Adrenal gland (tissue), 5 donors: ENCODE results near the gene MTF1.

Experiments
- CTCF ChIP-seq, 6 experiments: fragments of 450-650 bp in 4 of 6; fragments of 200-600 bp in 2 of 6; sonication (generic) in 1 of 6; IDR thresholded peaks; 1 replicate in 5 of 6; 2 replicates in 1 of 6; pipeline versions ENCODE4 v1.5.1 to v1.8.0; 2016 to 2021; ENCODE audit warnings: antibody characterized with exemption in 6 of 6, mild to moderate bottlenecking in 2 of 6, moderate library complexity in 1 of 6
- POLR2A ChIP-seq, 2 donors: fragments of 450-650 bp; IDR thresholded peaks; one replicate each; pipeline ENCODE4 v1.6.1; 2017; ENCODE audit warnings: antibody characterized with exemption in 2 of 2, mild to moderate bottlenecking in 2 of 2, moderate library complexity in 1 of 2
- donor health status: DM: no; HTN: no; CAD: no.

GRCh38 chr1:37861151-37861550 lies 1.8 kb upstream of the MTF1 start:
- TF ChIP-seq CTCF (IDR thresholded peaks at IDR 0.05), result no peak
- no peak for TF ChIP-seq POLR2A (IDR thresholded peaks at IDR 0.05)
